ENCODE measurements around the gene TRPM1.

The TRPM1 gene

GRCh38 chr15:31045606-31046005 lies 55.9 kb downstream of the TRPM1 start:
- in situ Hi-C loops (cut with HindIII; ENCODE audit: low pct_ligation_motif_present, low sequenced_read_pairs) = no loop called here
- Histone ChIP-seq H3K27ac (no peak overlapping the region), H3K36me3 (replicated peaks) (no peaks in the 10 kb centered on the region), H3K4me3 (ENCODE audit: low read depth, low read length) (no peak overlapping the region), H3K27me3 (replicated peaks) (no peaks in the 10 kb centered on the region)
- DNase-seq = no peak
- TF ChIP-seq CTCF (IDR thresholded peaks at IDR 0.05; ENCODE audit: low read depth, low read length, missing control alignments) = no peak

DNA sequence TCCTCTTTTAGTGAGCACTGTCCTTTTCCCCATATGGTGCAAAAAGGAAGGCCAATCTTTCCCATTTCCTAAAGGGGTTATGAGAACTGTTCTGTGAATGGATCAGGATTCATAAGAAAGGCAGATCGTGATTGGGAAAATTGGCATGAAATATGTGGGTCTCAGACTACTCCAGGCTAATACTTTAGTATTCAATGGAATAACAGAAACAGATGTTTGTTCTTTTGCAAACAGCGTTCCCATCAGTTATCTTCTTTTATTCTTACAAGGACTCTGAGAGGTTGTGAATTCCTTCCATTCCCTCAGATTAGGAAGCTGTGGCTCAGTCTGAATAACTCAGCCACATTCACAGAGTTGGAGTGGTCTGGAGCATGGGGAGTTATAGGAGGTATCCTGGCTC lies 58.8 kb downstream of the TRPM1 start:
- Histone ChIP-seq H3K4me3 (ENCODE audit: low read depth, low read length) (no peak overlapping the region), H3K27ac (no peak overlapping the region)

DNA sequence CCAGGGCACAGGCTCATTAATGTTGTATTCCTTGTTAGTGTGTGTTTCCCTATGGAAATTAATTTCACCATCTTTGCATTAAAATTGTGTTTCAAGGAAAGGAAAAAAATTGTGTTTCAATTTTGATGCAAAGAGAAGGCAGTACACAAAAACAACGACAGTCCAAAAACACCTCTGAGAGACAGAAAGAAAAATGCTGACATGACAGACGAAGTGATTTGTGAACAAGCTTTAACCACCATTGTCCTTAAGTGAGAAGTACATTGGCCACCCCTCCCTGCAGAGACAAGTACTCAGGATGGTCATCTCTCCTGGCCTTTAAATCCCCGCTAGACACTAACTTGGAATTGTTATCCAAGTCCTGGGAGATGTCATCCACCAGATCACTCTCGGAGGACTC lies 59.9 kb downstream of the TRPM1 start:
- H3K4me3 ChIP-seq (ENCODE audit: low read depth, low read length) = no peak overlapping the region
- no peak for TF ChIP-seq CTCF (IDR thresholded peaks at IDR 0.05; ENCODE audit: low read depth, low read length, missing control alignments)
- H3K27ac ChIP-seq = no peak overlapping the region
- no peaks in the 10 kb centered on the region for H3K27me3 ChIP-seq (replicated peaks)
- DNase-seq = no peak
- in situ Hi-C loops (cut with HindIII; ENCODE audit: low pct_ligation_motif_present, low sequenced_read_pairs) = no loop called here
- H3K36me3 ChIP-seq (replicated peaks) = no peaks in the 10 kb centered on the region

More for the DNA sequence above, 58.8 kb downstream of the TRPM1 start:
- in situ Hi-C loops (cut with HindIII; ENCODE audit: low pct_ligation_motif_present, low sequenced_read_pairs) = no loop called here
- Histone ChIP-seq H3K27me3 (replicated peaks) (no peaks in the 10 kb centered on the region), H3K36me3 (replicated peaks) (no peaks in the 10 kb centered on the region)
- DNase-seq = no peak
- no peak for TF ChIP-seq CTCF (IDR thresholded peaks at IDR 0.05; ENCODE audit: low read depth, low read length, missing control alignments)

DNA sequence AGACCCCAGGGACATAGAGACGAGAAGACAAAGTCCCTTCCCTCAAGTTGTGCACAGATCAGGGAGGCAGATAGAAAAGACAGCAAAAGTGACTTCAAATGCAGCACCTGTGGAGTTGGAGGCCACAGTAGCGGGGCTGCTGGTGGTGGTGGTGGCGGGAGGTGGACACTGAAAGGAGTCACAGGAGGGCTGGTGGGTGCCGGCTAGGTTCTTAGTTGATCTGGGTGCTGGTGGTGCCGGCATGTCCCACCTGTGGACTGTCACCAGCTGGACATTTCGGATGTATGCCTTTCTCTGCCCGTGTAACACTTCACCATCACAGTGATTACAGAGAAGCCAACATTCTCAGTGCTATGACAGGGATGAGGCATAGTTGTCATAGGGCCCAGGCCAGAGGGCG lies 60.9 kb downstream of the TRPM1 start:
- DNase-seq = no peak
- TF ChIP-seq CTCF (IDR thresholded peaks at IDR 0.05; ENCODE audit: low read depth, low read length, missing control alignments) = no peak
- H3K4me3 ChIP-seq (ENCODE audit: low read depth, low read length) = no peak overlapping the region
- no peaks in the 10 kb centered on the region for H3K36me3 ChIP-seq (replicated peaks)
- no peaks in the 10 kb centered on the region for H3K27me3 ChIP-seq (replicated peaks)
- in situ Hi-C loops (cut with HindIII; ENCODE audit: low pct_ligation_motif_present, low sequenced_read_pairs) = no loop called here
- H3K27ac ChIP-seq = no peak overlapping the region

GRCh38 chr15:31039961-31040360 lies 61.6 kb downstream of the TRPM1 start:
- Histone ChIP-seq H3K36me3 (replicated peaks) (no peaks in the 10 kb centered on the region), H3K27me3 (replicated peaks) (no peaks in the 10 kb centered on the region), H3K27ac (no peak overlapping the region), H3K4me3 (ENCODE audit: low read depth, low read length) (no peak overlapping the region)
- no peak for TF ChIP-seq CTCF (IDR thresholded peaks at IDR 0.05; ENCODE audit: low read depth, low read length, missing control alignments)
- no peak for DNase-seq
- in situ Hi-C loops (cut with HindIII; ENCODE audit: low pct_ligation_motif_present, low sequenced_read_pairs) = no loop called here

DNA sequence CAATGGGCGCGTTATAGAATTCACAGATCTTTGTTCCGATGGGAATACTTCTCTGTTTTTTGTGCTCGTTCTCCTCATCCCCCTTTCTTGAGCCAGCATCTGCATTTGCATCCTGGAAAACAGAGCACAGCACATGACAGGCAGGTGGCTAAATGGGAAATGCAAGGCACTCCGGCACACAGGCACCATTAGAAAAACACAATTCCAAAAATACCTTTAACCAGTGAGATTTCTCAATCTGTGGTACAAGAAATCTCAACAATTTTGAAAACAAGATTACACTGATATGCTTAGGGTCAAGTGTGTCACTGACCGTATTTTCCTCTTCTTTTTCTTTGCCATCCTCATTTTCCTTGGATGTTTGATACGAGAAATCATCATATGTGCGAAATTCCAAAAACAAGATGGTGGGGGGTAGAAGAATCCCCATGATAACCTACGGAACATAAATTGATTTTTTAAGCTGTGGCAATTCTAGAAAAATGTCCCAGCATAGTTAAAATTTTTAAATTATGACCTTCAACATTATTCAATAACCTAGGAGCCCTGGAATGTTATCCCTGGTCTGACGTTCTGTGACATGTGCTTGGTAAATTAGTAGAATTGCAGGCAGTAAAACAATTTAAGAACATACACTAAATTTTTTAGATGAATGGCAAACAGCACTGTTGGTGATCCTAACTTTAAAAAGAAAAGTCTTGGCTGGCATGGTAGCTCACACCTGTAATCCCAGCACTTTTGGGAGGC lies 63.6 kb downstream of the TRPM1 start:
- in situ Hi-C loops (cut with HindIII; ENCODE audit: low pct_ligation_motif_present, low sequenced_read_pairs) = no loop called here
- no peaks in the 10 kb centered on the region for H3K36me3 ChIP-seq (replicated peaks)
- no peak for TF ChIP-seq CTCF (IDR thresholded peaks at IDR 0.05; ENCODE audit: low read depth, low read length, missing control alignments)
- no peak overlapping the region for H3K27ac ChIP-seq
- DNase-seq = no peak
- H3K4me3 ChIP-seq (ENCODE audit: low read depth, low read length) = no peak overlapping the region
- H3K27me3 ChIP-seq (replicated peaks) = no peaks in the 10 kb centered on the region

Data from brain microvascular endothelial cell (primary cell).